Tibial nerve (tissue), 4 donors: ENCODE data around the gene ZBTB44.
"Not testable (repeated sequence)": the region's sequence is repeated elsewhere in the genome, so short reads cannot be mapped to it uniquely, and the experiment has no call there.

Source experiments
- CTCF ChIP-seq, 5 experiments: fragments of 200-600 bp in 3 of 5; fragments of 450-650 bp in 2 of 5; sonication (generic) in 3 of 5; IDR thresholded peaks; one replicate each; pipeline ENCODE4 v1.5.1; 2016 to 2019; ENCODE audit warnings: antibody characterized with exemption in 5 of 5, mild to moderate bottlenecking in 3 of 5, moderate library complexity in 2 of 5
- EP300 ChIP-seq, 2 donors: sonication (generic); formaldehyde crosslinking; IDR thresholded peaks; one replicate each; pipeline ENCODE4 v1.6.1; 2017; ENCODE audit warnings: antibody characterized with exemption in 2 of 2, mild to moderate bottlenecking in 1 of 2
- POLR2A ChIP-seq, 2 donors: fragments of 450-650 bp; IDR thresholded peaks; one replicate each; pipeline ENCODE4 v1.6.1; 2017; ENCODE audit warnings: antibody characterized with exemption in 2 of 2, mild to moderate bottlenecking in 2 of 2, moderate library complexity in 2 of 2

- TF ChIP-seq POLR2A, CTCF, EP300 (IDR thresholded peaks at IDR 0.05): not testable (repeated sequence)
These were observed 63.0 kb downstream of the ZBTB44 start for GRCh38 chr11:130251763-130252162.
